OCI-LY3 (cell line): ENCODE results near the gene ELOA.

ENCODE experiments used
- EZH2phosphoT487 ChIP-seq: fragments of 200-600 bp; shearing (Covaris generic); IDR thresholded peaks from 2 replicates; pipeline ENCODE4 v1.6.1; 2018; ENCODE audit warnings: antibody characterized with exemption, mixed run types, low read depth
- TF ChIP-seq, protein P1 (sequence below): fragments of 200-600, 300-600 bp; sonication (generic); IDR thresholded peaks from 2 replicates; pipeline ENCODE4 v1.5.1; 2014; ENCODE audit warnings: antibody characterized with exemption, low read length, low read depth

- TF ChIP-seq, protein P1, sequence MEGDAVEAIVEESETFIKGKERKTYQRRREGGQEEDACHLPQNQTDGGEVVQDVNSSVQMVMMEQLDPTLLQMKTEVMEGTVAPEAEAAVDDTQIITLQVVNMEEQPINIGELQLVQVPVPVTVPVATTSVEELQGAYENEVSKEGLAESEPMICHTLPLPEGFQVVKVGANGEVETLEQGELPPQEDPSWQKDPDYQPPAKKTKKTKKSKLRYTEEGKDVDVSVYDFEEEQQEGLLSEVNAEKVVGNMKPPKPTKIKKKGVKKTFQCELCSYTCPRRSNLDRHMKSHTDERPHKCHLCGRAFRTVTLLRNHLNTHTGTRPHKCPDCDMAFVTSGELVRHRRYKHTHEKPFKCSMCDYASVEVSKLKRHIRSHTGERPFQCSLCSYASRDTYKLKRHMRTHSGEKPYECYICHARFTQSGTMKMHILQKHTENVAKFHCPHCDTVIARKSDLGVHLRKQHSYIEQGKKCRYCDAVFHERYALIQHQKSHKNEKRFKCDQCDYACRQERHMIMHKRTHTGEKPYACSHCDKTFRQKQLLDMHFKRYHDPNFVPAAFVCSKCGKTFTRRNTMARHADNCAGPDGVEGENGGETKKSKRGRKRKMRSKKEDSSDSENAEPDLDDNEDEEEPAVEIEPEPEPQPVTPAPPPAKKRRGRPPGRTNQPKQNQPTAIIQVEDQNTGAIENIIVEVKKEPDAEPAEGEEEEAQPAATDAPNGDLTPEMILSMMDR, result peak; percentile 43
- TF ChIP-seq EZH2phosphoT487, result no peak
Measured at GRCh38 chr1:23718482-23718881, 24.8 kb upstream of the ELOA start.
